GM21717 (cell line): ENCODE results near the gene MPC2.

Experiments used
- ATAC-seq: cut with Tn5 transposase; IDR thresholded peaks from one replicate; pipeline ENCODE4 v1.9.1; 2021; ENCODE audit warnings: mild to moderate bottlenecking, moderate library complexity; ENCODE audit not compliant: unreplicated experiment

MPC2 gene

GRCh38 chr1:167936930-167937708 lies at the start of gene MPC2:
MPC2 (minus strand) TSS chr1:167937072; CDS start chr1:167935841, 1,231 bp downstream.
- peak; percentile 26 for ATAC-seq

- no peak for ATAC-seq
These were observed 48.1 kb upstream of the MPC2 start for GRCh38 chr1:167984886-167985489.

DNA sequence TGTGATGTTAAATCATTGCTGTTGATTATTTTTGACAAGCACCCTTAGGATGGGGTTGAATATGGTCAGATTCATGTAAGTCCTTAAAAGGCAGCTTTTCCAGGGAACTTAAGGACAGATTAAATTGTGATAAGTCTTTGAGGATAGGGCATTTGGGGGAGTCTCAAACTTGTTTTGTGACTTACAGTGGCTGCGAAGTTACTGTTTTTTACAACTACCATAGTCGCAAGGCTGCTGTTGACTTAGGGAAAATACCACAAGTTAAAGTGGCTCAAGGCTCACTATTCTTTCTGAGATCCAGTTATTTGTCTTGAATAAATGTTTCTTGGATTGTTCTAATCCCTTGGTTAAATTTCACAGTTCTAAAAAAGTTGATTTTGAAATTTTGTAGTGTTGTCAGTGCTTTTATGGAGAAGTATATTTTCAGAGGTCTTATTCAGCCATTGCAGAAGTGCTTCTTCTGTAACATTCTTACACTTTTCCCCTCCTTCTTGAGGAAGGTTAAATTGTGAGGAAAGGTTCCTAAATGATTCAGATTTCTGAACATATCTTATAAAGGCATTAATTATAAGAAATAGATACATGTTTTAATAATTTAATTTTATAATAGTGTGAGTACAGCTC lies 47.0 kb upstream of the MPC2 start:
- no peak for ATAC-seq

- no peak for ATAC-seq
These were observed 45.1 kb upstream of the MPC2 start for GRCh38 chr1:167981933-167982332.

DNA sequence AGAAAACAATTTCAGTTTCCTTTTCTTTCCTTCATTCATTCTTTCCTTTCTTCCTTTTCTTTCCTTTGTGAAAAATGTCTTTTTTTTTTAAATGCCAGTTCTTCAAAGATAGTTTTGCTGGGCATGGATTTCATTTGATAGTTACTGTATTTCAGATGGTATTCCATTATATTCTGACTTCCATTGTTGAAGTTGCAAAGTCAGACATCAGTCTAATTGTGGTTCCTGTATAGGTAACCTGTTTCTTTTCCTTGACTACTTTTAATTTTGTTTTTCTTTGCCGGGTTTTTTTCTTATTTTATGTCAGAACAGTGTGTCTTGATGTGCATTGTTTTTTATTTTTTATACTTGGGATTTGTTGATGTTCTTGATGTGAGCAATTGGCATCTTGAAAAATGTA lies 40.4 kb upstream of the MPC2 start:
- ATAC-seq = no peak

DNA sequence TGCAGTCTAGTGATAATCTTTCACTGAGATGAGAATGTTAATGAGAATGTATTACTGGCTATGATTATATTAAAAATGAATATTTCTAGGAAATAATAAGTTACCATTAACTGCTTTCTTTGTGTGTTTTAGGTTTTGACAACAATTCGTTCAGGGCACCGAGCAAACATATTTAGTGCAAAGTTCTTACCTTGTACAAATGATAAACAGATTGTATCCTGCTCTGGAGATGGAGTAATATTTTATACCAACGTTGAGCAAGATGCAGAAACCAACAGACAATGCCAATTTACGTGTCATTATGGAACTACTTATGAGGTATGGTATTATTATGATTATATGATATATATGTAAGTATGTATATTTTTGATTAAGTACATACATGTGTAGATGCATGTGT lies 37.8 kb upstream of the MPC2 start:
- no peak for ATAC-seq

DNA sequence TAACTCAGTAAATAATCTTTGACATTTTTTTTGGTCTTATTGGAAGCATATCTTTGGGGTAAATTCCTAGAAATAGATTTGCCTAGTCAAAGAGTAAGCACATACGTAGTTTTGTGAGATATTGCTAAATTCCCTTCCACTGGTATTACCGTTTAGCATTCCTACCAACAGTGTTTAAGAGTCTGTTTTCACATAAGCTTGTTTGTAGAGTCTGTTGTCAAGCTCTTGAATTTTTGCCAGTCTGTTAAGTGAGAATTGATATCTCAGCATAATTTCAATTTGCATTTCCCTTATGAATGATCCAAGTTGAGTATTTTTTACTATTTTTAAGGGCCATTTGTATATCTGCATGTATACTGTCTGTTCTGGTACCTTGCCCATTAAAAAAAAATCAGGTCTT lies 37.0 kb upstream of the MPC2 start:
- ATAC-seq = no peak

DNA sequence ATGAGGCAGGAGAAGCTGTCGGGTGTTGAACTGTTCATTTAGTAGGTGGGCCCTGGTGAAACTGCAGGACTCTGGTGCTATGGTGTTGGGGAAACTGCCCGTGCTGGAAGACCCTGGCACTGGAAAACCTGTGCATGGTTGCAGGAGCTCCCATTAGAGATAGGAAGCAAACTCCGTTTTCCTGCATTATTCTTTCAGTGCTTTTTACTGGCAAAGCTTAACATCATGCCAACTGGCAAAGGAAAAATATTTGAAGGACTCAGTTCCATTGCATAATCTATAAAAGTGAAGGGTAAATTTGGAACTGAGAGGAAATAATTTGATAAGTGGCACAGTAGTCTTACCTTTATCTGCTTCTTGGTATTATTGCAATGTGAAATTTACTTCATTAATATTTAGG lies 31.7 kb upstream of the MPC2 start:
- ATAC-seq = no peak

DNA sequence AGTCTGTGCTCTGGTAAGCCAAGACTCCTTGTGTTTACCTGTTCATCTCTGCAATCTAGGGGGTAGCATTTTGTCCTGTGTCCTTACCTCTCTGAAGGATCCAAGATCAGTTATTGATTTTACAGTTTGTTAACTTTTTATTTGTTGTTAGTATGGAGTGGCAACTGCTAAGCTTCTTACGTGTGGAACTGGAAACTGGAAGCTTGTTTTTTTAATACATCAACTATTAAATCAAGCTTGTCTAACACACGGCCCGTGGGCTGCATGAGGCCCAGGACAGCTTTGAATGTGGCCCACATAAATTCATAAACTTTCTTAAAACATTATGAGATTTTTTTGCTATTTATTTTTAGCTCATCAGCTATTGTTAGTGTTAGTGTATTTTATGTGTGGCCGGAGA lies 29.2 kb upstream of the MPC2 start:
- no peak for ATAC-seq

DNA sequence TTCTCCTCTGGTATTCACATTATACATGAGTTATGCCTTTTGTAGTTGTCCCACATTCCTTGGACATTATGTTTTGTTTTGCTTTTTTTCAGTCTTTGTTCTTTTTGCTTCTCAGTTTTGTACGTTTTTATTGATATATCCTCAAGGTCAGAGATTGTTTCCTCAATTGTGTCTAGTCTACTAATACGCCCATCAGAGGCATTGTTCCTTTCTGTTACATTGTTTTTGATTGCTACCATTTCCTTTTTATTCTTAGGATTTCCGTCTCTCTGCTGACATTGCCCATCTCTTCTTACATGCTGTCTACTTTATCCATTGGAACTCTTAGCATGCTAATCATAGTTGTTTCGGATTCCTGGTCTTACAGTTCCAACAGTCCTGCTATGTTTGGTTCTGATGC lies 27.8 kb upstream of the MPC2 start:
- no peak for ATAC-seq

DNA sequence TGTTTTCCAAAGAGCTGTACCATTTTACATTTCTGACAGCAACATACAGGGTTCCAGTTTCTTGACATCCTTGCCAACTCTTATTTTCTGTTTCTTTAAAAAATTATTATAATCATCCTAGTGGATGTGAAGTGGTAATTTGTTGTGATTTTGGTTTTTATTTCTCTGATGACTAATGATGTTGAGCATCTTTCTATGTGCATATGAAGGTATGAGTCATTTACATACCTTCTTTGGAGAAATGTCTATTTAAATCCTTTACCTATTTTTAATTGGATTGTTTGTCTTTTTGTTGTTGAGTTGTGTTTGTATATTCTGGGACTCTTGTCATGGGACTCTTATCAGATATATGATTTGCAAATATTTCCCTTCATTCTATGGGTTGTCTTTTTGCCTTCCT lies 20.8 kb upstream of the MPC2 start:
- no peak for ATAC-seq

GRCh38 chr1:167955915-167956314 lies 19.0 kb upstream of the MPC2 start:
- ATAC-seq = no peak

GRCh38 chr1:167950569-167950968 lies 13.7 kb upstream of the MPC2 start:
- no peak for ATAC-seq

DNA sequence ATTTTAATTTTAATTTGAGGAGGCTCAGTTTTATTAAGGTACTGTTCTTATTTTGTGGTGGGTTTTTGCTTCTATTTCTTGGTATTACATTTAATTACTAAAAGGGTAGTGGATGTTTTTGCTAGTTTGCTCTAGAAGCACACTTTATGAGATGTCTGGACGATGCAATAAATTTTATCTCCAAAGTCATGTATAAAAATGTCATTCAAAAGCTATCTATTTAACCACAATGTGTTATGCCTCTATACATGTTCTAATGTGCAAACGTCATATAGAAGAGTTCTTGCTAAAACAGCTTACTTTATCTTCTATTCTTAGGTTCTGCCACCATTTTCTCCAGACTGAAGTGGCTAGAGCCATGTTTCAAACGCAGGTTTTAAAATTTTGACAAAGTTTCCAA lies 12.9 kb upstream of the MPC2 start:
- no peak for ATAC-seq

GRCh38 chr1:167947733-167948132 lies 10.9 kb upstream of the MPC2 start:
- no peak for ATAC-seq

GRCh38 chr1:167943541-167943940 lies 6.7 kb upstream of the MPC2 start:
- no peak for ATAC-seq

DNA sequence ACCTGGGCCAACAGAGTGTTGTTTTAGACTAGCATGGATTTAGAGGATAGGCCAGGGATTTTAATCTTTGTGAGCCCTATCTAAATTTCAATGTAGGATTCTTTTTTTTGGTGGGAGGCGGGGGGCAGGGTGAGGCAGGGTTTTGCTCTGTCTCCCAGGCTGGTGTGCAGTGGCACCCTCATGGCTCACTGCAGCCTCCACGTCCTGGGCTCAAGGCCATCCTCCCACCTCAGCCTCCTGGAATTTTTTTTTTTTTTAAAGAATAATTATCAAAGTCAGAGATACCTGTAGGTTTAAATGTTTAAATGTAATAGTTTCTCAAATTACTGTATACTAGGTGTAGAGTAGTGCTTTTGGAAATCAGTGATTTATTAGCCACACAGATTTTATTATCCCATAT lies 3.4 kb upstream of the MPC2 start:
- no peak for ATAC-seq

DNA sequence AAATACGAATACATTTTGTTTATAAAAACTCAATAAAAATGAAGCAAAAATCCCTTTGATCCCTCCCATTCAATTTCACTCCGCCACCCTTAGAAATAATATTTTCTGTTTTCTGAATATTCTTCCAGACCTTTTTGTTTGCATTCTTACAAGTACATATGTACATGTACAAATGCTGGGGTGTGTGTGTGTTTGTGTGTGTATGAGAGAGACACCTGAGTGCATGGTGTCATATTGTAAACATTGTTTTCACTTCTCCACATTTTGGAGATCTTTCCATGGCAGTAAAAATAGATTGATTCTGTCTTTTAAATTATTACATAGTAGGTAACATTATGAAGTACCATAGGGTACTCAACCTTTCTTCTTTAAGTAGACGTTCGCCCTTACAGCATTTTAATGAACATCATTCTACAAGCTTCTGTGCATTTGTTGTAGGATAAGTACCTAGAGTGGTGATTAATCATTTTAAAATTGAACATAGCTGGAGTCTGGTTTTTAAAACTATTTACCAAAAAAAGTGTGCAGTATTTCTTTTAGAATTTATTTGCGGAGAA lies 1.3 kb upstream of the MPC2 start:
- ATAC-seq = no peak

DNA sequence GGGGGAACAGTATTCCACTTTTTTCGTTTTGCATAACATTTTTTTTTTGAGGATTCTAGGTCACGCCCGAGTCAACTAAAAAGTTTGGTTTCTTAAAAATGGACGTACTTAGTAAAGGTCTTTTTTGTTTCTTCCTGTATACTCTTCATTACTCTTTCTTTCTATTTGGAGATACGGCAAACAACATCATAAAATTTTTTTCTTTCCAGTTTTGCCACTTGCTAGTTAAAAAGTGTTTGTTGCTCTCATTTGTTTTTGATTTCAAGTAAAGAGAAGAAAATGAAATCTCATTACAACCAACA lies 788 bp upstream of the MPC2 start:
- no peak for ATAC-seq

- ATAC-seq = peak; percentile 78
These were observed 573 bp downstream of the MPC2 start, which contains the start of gene DCAF6 for GRCh38 chr1:167936068-167936929. DCAF6 (plus strand) TSS chr1:167936683; CDS start chr1:167936912, 229 bp downstream.
